GM18858 (cell line): ENCODE measurements around the gene SLX9.

Experiments used
- ATAC-seq: cut with Tn5 transposase; IDR thresholded peaks from one replicate; pipeline ENCODE4 v1.9.1; 2021; ENCODE audit not compliant: unreplicated experiment

Gene SLX9

DNA sequence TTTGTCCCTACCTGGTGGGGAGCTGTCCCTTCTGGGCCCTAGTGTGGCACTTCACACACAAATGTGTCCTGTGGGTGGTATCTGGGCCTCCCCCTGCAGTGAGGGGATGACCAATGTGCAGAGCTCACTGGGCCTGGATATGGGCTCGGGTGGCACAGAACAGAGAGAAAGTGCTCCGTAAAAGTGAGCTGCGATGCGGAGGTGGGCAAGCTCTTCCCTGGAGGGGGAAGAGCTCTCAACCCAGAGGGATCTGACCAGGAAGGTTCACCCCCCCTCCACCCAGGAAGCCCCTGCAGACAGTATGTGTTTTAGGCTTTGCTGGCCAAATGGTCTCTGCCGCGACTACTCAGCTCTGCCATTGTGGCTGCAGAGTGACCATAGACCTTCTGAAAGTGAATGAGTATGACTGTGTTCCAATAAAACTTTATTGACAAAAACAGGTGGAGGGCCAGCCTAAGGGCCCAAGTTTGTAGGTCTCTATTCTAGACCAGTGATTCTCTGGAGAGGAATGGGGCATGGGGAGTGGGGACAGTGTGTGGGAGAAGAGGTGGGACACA is 10.5 kb upstream of the SLX9 start:
- no peak for ATAC-seq

DNA sequence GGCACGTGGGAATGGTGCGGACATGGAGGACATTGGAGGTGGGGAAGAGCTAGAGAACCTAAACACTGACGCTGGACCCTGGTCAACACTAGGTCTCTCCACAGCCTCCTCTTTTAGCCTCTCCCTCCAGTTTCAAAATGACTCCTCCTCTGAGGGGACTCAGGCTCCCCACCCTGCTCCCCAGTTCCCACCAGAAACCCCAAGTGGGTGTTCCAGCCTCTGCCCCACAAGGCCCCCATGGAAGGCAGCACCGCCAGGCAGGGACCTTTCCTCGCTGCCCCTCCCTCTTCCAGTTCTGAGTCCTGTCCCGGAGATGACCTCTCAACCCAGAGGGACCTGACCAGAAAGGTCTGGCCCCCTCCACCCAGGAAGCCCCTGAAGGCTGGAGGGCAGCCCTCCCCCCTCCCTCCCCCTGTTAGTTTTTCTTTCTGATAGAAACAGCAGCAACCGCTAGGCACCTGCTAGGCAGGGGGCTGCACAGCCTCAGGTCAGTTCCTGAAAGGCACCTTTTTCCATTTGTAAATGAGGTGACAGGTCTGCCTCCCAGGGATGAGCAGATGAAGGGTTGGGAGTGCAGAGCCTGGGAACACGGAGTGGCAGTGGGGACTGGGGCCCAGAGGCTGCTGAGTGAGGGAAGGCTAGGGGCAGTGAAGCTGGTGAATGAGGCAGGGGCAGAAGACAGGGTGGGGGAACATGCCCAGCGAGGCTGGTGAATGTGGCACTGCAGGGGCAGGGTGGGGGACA is 9.9 kb upstream of the SLX9 start:
- ATAC-seq: no peak

DNA sequence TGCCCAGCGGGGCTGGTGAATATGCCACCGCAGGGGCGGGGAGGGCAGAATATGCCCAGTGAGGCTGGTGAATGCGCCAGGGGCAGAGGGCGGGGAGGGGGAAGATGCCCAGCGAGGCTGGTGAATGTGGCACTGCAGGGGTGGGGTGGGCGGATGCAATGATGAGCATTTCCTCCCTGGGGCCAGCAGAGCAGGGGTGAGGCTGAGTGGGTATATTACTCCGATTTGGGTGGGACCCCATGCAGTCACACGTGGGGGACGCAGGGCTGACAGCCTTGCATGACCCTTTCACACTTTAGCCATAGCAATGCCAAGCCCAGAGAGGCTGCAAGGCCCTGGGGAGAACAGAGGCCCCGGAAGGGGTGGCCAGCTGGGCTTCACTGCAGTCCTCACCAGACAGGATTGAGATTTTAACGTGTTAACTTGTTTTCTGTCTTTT is 9.3 kb upstream of the SLX9 start:
- ATAC-seq: no peak

DNA sequence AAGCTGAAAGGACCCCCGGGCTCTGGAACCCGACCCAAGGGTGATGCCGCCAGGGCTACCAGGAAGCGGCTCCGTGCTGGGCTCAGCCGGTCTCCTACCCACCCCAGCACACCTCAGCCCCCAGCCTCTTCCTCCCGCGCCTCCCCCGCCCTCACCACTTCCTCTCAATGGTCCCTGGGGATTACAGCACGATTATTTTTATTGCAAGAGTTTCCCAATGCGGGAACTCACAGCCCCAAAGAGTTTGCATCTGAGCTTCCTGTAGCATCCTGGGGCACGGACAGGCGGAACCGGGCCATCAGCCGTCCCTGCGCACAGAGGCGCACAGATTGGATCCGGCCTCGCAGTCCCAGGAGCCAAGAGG is 8.7 kb upstream of the SLX9 start:
- ATAC-seq: no peak

DNA sequence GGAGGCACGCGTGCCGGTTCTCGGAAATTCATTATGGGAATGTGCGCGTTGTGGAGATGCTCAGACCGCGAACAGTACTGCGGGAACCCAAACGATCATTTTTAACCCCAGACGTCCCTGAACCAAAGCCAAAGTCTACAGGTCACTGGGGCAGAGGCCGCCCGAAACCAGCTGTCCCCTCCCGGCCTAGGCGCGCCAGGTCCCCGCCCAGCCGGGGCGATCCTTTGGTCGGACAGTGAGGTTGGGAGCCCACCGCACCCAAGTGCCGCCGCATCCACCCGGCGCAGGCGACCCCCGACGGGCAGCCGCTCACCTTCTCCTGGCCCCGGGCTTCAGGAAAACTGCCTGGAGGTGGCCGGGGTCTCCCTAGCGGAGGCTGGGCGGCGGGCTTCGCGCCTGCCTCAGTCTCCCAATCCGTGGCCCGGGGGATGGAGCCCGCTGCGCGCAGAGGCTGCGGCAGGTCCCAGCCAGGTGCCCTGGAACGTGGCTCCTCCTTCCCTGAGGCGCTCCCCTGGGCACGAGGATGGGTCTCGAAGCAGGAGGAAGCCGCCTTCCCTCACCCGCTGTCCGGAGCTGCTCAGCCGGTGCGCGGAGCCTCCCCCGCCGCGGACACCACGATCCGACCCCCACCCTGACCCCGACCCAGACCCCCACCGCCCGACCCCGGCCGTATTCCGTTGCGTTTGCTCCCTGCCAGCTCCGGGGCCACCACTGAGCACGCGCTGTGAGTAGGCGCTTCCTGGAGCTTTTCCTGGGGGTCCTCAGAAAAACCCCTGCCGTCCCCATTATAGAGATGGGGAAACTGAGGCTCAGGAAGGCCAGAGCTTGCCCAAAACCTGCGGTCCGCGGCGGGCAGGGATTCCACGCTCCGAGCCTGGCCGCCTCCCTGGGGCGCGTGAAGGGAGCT is 8.1 kb upstream of the SLX9 start:
- no peak for ATAC-seq

DNA sequence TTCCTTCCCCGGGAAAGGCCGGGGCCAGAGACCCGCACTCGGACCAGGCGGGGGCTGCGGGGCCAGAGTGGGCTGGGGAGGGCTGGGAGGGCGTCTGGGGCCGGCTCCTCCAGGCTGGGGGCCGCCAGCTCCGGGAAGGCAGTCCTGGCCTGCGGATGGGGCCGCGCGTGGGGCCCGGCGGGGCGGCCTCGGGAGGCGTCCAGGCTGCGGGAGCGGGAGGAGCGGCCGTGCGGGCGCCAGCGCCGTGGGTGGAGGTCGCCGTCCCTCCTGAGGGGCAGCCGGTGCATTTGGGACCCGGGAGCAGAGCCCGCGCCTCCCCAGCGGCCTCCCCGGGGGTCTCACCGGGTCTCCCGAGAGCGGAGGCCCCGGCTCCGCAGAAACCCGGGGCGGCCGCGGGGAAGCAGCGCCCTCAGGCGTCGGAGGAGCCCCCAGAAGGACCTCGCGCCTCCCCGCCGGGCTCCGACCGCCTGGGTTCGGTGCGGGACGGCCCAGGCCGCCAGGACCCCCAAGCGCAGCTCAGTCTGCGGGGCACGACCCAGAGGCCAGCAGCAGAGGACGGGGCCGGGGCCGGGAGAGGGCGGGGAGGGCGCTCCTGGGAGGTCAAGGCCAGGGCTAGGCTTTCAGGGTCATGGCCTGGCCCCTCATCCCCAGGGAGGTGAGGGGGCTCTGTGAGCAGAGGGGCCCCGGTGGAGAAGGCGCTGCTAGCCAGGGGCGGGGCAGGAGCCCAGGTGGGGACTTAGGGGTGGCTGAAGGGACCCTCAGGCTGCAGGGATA is 7.2 kb upstream of the SLX9 start:
- no peak for ATAC-seq

DNA sequence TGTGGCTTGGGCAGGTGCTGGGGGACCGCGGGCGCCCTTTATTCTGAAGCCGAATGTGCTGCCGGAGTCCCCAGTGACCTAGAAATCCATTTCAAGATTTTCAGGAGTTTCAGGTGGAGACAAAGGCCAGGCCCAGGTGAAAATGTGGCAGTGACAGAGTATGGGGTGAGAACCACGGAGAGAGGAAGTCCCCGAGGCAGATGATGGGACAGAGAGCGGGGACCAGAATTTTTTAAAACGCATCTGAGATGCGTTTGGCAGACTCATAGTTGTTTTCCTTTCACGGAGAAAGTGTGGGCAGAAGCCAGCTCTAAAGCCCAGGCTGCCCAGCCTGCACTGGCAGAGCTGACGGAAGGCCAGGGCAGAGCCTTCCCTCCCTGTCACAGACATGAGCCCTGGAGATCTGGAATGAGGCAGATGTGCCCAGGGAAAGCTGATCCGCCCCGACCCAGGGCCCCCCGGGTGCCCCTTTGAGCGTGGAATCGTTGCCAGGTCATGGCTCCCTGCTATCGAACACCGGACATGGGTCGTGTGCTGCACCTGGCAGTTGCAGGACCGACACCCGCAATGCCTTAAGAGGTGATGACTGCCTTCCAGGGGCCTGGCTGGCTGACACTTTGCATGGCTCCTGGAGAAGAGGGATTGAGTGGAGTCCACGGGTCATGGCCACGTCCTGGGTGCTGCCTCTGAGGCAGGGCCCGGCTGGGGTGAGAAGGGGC is 6.5 kb upstream of the SLX9 start:
- no peak for ATAC-seq

DNA sequence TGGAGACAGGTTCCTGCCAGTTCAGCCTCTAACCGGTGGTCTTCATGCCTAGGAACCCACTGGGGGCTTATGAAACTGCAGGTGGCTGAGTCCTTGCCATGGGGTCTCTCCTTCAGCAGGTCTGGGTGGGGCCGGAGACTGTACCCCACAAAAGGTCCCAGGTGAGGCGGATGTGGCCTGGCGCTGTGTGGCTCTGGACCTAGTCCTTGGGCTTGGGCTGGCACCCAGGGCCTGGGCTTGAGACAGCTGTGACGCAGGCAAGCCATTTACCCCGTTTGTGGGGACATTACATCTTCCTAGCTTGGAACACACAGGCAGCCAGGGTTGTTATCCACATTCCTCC is 5.9 kb upstream of the SLX9 start:
- no peak for ATAC-seq

DNA sequence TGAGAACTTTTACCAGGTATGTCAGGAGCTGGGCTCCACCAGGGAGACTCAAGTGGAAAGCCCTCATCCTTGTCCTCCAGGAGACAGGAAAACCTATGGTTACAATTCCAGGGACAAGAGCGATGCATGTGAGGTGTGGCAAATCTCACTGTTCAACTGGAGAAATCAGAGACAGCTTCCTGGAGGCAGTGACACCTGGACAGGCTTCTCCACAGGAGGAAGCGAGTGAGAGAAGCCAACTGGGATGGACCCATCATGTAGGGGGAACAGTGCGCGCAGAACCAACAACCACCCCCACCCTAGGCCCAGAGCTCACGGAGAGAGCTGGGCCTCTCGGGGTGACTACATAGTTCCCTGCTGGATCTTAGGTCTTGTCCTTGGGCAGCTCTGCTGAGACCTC is 5.6 kb upstream of the SLX9 start:
- ATAC-seq: no peak

DNA sequence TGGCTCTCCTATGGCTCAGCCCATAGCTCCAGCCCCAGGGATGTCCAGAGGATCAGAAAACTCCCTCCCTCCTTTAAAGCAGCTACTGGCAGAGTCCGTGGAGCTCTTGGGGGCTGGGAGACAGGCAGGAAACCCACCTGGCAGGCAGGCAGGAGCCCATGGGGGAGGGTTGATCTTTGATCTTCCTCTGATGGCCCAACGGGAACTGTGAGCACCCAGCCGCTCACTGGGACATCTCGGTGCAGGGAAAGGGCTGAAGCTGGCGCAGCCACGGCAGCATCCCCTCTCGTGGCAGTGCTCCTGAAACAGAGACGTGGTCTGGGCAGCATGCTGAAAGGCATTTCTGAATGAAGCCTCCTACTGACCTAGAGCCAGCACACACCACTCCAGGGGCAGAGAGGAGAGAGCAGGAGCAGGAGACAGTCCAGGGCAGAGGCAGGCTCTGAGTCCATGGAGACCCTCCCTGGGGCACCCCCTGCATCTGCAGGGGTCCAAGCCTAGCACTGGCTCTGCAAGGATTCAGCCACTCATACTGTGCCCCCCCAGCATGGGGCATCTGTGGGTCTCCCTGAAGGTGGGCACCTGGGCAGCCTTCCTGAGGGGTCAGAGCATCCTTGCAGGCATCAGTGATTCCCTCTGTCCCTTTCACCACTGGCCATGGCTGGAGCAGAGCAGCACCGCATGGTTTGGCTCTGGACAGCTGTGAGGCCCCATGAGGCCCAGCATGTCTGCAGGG is 4.9 kb upstream of the SLX9 start:
- no peak for ATAC-seq

DNA sequence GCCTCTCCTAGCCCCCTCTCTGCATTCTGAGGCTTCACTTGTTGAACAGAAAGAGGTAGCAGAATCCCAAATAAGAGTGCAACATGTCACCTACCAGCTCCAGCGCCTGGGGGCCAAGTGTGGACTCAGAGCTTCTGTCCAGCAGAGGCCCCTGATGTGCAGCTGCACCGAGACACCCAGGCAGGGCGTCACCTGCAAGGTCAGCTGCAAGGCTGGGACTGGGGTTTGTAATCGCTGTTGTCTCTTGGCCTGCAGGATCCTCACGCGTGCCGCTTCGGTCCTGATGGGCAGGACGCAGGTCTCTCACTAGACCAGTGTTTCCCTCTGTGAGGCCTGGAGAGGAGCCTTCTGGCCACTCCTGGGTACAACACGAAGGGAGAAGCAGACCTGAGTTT is 4.3 kb upstream of the SLX9 start:
- ATAC-seq: no peak

DNA sequence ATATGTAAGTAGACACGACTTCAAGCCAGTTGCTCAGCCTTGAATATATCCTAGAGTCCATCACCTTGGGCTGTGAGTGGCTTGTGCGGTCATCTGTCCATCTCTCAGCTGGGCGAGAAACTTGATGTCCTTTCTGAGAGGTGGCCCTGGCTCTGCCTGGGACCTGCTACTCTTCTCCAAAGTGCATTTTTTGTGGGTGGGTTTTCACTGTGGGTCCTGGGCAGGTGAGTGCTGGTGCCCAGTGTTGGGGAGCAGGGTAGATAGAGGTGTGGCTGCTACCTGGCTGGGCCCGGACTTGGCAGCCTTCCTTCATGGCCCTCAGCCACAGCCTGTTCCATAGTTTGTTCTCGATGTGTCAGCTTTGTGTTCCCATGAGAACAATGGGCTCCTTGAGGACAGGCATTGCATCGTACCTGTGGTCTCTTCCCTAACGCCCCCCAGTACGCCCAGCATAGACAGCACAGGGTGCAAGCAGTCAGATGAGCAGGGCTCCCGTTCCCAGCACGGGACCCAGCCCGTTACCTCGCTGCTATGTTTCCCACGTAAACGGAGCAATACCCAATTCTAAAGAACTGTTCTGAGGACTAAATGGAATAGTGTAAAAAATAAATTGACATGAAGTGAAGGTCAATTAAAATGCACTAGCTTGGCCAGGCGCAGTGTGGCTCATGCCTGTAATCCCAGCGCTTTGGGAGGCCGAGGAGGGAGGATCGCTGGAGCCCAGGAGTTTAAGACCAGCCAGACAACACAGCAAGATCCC is 877 bp upstream of the SLX9 start:
- ATAC-seq: no peak

DNA sequence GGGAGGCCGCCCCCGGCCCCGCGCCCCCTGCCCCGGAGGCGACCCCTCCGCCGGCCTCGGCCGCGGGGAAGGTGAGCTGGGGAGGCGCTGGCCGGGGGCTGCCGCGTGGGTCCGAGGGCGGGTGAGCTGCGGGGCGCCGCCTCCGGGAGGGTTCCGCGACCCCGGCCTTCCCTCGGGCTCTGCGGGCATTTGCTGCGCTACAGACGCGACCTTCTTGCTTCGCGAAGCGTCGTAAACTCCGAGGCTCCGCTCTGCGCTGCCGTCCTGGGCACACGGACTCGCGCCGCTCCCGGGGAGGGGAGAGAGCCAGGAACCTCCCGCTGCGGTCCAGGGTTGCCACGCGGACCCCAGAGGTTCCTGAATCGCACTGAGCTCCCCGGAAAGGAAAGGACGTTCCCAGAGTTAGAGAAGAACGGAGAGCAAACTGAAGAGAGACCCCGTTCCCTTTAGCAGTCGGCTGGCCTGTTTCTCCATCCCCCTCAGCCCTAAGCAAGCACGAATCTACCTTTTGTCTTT is 345 bp downstream of the SLX9 start:
- no peak for ATAC-seq

DNA sequence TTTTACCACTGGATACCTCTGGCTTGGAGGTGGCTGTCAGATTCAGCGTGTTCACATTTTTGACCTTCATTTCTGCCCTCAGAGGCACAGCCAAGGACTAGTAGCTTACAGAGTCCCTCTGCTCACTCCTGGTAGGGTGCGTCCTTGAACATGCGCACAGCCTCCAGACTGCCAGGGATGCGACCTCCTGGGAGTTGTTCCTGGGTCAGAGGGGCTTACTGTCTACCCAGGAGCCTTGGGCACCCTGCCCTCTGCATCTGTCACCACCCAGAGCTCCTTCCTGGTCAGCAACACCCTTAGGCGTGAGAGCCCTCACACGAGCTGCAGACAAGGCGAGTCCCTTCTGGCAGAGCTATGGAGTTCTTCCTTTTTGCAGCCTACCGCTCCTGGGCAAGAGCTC is 1.7 kb downstream of the SLX9 start:
- no peak for ATAC-seq

DNA sequence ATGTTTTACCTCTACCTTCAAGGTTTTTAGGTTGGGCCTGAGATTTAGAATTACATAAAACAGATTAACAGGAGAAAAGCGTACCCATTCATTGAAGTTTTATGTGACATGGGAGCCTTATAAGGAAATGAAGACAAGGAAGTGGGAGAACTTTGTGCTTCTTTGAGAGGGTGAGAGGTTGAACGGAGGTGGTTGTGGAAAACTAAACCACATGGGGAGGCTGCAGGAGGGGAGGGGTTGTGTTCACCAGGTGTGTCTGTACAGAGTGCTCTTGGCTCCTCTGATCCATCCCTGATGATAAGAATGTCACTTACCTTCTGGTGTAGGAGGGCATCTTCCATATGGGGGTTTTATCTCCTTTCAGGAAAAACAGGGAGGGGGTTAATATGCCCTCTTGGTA is 2.7 kb downstream of the SLX9 start:
- no peak for ATAC-seq

DNA sequence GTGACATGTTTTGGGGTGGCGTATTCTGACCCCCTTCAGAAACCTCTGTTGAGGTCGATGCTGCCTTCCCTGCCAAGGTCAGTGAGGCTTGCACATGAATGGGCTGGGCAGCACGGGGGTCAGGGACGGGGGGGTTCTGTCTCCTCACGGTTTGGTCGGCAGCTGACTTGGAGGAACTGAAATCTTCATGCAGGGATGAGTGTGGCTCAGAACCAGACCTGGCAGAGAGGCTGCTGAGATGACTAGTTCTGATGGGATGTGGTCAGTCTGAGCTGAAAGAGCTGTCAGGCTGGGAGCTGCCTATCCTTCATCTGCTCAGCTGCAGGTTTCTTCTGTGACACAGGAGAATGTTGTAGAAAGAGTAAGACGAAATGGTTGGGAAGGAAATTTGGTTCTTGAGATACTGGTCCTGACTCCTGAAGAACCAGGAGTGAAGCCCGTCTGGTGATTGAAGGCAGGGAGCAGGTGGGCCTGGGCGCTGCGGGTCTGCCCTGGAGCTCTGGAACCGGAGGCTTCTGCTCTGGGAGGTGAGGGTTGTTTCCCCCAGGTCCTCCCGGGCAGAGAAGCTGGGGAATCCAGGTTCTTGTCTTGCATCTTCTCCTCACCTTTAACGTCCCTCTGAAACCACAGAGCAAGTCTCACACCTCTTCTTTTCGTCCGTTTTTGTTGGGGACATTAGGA is 3.3 kb downstream of the SLX9 start:
- no peak for ATAC-seq

DNA sequence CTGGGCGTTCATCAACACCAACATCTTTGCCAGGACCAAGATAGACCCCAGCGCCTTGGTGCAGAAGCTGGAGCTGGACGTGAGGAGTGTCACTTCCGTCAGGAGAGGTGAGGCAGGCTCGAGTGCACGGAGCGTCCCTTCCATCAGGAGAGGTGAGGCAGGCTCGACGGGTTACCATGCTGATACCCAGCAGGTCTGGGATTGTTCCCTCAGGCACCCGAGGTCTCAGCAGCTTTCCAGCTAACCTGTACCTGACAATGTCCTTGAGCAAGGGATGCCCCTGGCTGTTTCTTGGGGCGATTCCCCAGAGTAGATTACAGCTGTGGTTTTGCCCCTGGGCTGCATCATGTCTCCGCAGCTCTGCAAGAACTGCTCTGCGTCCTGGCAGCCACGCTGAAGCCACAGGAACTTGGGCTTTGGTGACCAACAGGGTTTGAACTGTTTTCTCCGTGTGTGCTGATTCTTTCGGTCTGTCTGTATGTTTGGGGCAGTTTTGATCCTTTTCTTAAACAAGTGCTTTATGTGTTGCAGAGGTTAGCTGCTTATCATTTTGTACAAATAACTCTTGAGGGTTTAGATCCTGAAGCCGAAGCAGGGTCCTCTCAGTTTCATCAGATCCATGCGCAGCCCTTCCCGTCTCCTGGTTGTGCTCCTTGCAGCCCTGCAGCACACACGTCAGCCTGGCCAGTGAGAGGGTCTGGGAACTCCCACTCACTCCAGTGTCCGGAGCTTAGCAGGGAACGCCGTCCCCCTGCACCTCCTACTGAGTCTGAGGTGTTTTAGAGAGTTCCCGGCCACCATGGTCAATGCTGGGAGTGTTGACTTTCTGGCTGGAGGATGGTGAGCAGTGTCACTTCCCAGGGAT is 4.1 kb downstream of the SLX9 start:
- ATAC-seq: no peak

DNA sequence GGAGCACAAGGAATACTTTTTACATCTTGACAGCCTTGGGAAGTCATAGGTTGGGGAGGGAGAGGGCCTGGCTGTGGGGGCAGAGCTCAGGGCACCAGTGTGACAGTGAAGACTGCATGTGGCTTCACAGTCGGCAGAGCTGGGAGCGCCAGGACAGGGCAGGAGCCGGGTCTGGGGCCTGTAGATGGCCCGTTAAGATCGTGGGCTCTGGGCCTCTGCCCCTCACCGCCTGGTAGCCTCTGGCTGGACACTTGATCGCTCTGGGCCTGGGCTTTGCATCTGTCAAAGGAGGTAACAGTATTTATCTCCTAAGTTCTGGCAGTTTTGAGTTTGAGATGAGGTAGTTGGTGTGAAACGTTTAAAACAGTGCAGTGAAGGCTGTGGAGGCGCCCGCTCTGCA is 4.8 kb downstream of the SLX9 start:
- no peak for ATAC-seq
